ENCODE results near the gene ADAM10.
A peak's percentile ranks its signal among the peaks of the same experiment; 100 is the strongest.
"Not testable (repeated sequence)": the region's sequence is repeated elsewhere in the genome, so short reads cannot be mapped to it uniquely, and the experiment has no call there.

ADAM10 gene

DNA sequence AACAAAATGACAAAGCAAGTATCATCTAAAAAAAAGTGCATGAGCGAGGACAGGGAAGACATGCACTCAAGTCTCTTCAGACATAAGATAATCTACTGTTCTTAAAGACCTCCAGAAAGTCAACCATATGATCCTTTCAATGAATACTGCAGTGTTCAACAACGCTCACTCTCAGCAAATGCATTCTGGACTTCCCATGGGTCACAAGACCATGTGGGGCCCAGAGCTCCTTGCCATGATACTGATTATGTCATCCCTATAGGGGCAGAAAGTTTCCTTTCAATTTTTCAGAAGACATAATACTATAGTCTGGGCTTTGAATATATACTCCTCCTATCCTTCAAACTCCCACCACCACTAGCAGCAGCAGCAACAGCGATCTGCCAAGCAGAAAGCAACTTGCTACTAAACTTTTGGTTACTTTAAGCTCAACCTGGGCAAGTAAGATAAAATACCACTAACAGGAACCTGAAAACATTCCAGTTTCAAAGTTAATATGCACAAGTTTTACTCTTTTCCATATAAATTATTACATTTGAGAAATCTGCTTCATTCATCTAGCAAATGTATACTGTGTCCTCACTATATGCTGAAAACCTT, 143.5 kb downstream of the ADAM10 start:
- no peak for FAIRE-seq

DNA sequence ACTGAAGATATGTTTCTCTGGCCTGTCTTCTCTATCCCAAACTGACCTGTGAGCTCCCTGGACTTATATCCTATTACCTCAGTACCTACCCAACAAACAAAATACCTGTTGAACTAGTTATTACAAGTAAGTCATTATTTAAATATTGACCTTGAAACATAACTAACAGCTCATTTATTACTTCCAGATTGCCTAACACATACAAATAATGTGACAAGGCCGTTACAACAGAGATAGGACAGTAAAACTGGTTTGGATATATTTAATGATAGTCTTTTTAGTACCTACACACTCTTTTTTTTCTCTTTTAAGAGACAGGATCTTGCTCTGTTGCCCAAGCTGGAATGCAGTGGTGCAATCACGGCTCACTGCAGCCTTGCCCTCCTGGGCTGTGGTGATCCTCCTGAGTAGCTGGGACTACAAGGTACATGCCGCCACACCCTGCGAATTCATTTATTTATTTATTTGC, 145.0 kb downstream of the ADAM10 start:
- FAIRE-seq: no peak

DNA sequence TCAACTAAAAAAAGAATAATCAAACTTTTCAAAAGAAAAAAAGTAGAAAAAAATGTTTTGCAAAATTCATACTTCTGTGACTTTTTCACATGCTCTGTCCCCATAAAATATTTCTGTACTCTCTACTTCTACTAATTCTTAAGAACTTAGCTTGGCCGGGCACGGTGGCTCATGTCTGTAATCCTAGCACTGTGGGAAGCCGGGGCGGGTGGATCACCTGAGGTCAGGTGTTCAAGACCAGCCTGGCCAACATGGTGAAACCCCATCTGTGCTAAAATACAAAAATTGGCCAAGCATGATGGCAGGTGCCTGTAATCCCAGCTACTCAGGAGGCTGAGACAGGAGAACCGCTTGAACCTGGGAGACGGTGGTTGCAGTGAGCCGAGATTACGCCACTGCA, 145.6 kb downstream of the ADAM10 start:
- FAIRE-seq: not testable (repeated sequence)

DNA sequence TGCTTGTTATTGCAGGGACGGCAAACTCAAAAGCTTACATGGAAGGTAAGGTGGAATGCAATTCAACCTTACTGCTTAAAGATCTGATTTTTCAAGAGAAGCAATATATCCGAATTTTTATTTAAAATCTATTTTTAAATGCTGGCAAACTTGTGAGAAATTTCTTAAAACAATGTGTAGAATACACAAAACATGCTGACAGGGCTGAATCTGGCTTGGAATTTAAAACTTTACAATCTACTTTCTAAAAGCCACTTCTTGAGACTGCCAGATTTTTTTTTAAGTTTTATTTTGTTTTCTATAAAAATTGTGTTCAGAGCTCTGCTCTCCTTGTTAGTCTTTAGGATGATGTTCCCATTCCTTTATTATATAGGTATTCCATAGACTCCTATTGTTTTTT, 146.7 kb downstream of the ADAM10 start:
- FAIRE-seq: no peak

DNA sequence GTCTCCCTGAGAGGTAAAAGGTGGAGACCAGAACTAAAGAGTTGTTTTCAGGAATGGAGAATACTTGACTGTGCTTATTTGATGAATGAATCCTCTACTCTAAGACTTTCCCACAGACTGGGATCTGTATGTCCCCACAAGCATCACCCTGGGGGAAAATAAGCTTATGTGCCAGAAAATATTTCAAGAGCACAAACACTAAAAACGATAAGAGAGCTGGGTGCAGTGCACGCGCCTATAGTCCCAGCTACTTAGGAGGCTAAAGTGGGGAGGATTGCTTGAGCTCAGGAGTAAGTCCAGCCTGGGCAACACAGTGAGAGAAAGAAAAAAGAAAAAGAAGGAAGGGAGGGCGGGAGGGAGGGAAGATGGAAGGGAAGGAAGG, 150.7 kb downstream of the ADAM10 start:
- FAIRE-seq: no peak

DNA sequence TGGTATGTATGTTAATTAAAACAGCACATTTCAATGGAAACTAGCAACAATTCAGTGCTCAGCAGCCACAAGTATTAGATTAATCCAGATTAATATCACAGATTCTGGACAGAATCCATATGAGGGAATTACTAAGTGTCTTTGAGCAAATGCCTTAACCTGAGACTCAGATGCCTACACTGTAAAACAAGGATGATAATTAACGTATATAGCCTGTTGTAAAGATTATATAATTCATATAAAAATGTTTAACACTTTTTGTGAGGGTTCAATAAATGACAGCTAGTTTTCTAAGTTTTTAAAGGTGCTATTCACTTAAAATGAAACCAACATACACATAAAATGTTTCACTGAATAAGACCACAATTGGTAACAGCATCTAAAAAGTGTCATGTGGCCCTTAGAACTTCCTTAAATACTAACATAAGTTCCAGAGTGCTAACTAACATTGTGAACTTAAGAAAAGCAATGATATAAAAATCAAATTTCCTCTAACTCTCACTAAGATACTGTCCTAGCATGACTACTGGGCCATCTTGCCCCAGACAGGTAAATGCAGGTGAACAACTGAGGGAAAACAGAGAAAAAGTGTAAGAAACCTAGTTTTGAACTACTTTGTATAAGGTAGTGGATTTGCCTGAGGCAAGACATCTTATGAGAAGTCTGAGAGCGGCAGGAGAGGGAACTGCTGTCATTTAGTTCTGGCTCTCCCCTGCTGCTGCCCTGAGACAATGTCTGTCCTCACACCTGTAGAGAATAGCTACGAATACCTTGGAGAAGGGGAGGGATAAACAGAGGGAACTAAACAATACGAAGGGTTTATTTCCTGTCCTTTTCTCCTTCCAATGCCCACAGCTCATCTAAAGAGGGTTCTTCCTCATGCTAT, 151.3 kb downstream of the ADAM10 start:
- FAIRE-seq: no peak

DNA sequence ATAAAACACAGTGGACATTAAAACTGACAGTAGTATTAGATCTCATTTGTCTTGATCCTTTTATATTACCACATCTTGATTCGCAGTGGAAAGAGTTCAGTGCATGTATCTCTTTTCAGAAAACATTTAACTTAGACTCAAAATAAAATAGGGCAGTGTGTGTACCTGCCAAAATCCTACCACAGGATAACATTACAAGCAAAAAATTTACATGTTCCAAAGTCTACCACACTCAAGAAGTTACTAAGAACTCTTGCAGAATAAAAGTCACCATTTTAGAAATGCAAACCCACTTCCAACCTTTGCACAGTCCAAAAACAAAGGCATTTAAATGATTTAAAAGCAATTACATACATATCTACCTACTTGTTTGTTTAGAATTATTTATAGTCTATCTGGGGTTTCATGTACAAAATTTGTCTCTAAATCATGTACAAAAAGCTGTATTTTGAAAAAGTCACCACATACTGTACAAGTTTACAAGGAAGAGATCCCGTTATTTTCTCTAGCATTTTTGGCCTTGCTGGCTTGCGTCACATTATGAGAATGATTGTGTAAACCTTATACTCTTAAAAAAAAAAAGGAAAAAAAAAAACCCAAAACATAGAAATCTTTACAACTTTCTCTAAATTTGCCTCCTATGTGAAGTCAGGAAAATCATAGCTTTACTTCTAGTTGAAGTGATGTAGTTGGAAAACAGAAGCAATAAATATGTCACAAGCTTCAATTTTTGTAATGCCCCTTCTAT, 153.8 kb downstream of the ADAM10 start:
- FAIRE-seq: no peak

DNA sequence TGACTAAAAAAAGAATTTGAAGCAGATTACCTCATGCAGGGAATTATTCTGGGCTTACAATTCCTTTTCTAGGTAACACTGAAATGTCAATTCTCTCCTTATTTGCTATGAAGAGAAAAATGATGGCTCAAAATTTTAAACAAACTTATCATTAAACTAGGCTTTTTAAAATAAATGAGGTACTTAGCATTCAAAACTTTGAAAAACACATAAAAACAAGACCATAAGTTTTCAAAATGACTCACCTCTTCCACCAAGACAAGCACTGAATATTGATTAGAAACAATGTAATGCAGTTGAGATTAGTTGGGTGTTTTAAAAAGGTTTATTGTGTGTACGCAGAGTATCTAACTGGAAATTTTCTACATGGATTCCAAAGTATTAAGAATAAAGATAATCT, 154.6 kb downstream of the ADAM10 start:
- no peak for FAIRE-seq

DNA sequence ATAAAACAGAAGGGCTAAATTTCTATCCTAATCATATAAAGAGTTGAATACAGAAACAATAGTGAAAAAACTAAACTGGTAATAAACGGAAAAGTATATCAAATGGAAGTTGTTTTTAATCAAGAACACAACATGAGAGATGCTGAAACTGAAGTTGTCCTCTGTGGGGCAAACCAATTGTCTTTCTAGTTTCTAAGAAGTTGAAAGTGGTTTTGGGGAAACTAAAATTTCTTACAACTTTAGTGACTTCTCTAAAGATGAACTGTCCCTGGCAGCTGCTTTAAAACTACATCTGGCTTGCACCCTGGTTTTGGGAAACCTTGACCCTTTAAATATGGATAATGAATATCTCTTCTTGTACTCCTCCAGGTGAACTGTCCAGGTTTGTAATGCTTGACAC, 155.6 kb downstream of the ADAM10 start:
- no peak for FAIRE-seq

DNA sequence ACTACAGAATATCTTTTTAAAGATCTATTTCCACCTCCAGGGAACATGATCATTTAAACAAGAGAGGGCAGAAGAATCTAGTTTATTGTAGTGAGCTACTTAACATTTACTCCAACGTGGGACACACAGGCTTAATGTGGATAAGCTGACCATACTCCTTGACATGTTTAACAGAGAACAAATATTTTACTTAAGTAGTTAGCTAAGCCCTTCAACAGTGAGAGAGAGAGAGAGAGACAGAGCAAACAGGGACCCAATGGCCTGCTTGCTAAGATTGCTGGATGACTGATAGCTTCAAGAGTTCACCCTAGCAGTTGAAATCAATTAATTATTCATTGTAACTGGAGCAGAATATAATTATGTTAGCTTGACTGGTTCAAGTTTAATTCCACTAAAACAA, 158.6 kb downstream of the ADAM10 start:
- no peak for FAIRE-seq

DNA sequence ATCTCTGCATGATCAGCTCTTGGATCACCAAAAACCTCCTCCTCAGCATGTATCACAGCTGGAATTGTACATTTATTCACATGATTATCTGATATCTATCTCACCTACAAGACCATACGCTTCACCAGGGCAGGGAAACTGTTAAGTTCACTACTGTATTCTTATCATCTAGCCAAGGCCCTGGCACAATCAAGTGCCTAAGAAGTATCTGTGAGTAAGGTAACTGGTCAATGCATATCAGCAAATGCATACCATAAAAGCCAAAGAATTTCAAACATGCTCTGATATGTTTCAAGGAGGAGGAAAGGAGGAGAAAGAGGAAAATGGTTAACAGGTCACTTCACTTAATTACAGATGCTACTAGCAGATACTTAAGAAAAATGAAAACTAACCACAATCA, 159.3 kb downstream of the ADAM10 start:
- no peak for FAIRE-seq

DNA sequence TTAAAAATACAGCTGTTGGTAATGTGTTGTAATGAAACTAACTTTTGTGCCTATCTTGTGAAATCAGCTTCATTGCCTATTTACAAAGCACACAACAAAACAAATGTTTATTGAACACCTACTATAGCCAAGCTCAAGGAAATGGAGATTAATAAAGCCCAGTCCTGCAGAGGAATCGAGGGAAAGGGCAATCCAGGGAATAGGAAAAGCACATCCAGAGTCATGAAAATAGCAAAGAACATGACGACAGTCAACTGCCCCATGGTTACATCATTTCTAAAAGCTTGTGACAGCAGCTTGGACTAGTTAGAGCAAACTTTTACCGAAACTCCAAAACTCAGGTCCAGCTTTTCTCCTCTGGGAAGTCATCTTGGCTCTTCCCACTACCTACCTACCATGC, 160.5 kb downstream of the ADAM10 start:
- no peak for FAIRE-seq

DNA sequence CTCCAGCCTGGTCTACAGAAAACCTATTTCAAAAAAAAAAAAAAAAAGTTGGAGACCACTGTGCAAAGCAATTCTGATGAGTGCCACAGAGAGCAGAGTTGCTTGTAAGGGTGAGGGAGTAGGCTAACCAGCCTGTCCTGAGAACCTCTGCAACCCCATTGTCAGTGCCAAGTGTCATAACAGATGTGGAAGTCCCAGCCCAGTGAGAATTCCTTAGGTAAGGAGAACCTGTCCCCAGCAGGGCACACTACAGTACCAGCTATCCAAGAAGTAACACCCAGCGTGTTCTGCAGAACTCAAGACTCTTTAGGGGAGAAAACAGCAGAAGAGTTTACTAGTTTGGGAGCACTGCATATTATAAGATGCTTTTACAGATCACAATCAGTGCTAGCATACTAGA, 161.4 kb downstream of the ADAM10 start:
- FAIRE-seq: no peak

DNA sequence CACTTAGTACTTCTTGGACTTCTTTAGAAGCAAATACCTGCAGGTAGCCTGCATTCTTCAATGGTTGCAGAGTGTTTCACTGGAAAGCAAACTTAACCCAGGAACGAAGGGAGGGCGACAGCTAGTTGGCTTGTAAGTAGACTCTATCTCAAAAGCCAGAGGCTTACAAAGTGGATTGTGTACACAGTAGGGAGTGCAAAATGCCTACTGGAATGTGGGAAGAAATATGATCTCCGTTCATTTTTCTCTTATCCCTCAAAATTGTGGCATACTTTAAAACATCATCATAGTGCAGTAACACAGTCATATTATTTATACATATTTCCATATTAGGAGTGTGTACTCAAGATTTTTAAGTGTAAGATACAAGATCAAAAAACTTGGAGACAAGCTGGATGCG, 162.0 kb downstream of the ADAM10 start:
- FAIRE-seq: no peak

DNA sequence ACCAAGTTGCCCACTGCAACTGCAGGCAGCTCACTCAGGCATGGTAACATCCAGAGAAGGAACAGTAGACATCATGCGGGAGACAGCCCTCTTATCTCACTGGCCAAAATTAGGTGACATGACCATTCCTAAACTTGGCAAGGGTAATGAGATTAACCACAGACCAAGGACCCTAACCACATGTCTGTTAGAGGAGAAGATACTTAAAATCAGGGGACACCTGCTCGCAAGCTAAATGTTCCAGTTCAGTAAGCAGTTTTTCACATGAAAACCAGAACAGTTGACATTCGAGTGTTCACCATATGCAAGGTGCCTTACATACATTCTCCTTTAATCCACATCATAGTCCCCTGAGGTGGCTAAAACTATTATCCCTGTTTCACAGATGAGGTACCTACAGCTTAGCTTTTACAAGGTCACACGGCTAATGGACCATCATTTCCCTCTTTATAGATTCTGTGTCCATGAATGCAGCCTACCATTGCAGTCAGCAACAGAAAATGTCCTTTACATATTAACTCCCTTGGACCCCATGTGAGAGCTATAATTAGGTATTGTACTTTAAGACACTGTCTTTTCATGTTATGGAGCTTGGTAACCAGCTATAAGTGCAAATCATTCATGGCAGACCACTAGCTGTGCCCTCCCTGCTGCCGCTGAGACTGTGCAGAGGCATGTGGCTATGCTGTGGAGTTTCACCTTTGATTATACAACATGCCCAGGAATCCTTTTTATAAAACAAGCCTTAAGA, 163.6 kb downstream of the ADAM10 start:
- FAIRE-seq: no peak

DNA sequence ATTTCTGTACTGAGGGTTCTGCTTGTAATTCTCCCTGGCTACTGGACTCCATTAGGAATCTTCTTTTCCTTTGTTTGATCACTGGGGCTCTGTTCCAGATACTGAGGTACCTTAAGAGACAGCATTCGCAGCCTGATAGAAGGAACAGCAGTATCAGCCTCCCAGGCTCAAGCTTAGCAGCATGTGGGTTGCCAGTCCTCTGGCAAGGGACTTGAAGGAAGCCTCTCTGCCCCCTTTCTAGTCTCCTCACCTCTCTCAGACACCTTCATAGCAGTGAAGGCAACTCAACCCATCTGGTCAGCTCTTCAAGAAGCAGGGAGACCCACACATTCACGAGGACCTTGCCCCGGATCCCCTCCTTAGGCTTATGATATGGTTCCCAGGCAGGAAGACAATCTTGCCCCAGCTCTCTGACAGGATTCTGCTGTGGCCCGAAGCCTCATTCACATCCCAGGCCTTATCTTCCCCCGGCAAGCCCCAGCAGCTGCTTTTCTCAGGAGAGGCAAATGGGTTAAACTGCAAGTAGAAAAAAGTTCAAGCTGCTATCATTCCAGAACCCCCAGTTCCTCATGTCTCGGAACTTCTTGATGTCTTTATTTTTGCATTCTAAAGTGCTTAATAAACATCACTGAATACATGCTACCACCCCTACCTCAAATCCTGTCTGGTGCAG, 164.6 kb downstream of the ADAM10 start:
- no peak for FAIRE-seq

DNA sequence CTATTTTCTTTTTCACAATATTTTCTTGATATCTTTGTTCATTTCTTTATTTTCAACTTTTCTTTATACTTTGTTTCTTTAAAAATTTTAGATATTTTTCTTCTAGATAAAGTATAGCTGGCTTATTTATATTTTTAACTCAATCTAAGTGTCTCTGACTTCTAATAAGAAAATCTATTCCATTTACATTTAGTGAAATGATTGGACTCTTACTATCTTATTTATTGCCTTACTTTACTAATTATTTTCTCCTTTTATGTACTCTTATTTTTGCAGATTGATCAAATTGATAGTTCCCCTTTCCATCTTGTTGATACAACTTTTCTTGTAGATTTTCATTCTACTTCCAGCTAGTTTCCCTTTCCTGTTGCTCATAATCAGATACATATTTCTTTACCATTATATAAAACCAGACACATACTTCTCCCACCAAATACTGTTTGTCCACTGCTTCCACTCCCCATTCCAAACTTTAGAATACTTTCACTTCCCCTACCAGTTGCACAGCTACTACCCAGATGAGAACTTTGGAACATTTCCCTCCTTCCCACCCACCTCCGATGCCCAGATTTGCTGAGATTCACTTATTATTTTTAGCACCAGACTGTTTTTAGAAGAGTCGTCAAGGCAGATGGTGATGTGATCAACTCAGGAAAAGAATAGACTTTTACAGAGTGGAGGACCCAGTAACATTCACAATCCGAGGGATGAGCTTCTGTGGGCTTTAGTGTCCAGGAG, 166.2 kb downstream of the ADAM10 start:
- FAIRE-seq: peak; percentile 61

DNA sequence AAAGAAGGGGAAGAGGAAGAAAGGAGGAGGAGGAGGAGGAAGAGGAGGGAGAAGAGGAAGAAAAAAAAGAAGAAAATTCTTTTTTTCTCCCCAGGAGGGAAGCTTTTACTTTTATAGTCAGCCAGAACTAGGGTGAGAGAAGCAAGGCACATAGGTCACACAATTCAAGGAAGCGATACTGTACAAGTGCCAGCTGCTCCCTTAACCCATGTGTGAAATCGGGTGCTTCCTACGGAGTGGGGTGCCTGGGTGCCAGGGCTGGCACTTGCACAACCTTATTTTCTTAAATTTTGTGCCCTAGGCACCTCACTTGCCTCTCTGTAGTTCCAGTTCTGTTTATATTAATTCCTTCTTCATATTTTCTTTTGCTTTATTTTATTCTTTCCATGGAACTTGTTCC, 167.3 kb downstream of the ADAM10 start:
- FAIRE-seq: no peak

DNA sequence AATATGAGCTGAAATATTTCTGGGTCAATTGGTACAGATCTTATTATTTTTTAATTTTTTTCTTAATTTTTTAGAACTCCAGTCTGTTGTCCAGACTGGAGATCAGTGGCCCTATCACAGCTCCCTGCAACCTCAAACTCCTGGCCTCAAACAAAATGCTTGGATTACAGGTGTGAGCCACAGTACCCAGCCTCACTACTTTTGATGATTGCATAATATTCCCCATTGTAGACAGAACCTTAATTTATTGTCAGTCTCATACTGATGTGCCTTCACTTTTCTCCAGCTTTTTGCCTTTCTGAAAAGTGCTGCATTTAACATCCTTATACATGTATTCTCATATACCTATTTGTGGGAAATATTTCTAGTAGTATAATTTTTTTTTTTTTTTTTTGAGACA, 172.8 kb downstream of the ADAM10 start:
- FAIRE-seq: no peak

DNA sequence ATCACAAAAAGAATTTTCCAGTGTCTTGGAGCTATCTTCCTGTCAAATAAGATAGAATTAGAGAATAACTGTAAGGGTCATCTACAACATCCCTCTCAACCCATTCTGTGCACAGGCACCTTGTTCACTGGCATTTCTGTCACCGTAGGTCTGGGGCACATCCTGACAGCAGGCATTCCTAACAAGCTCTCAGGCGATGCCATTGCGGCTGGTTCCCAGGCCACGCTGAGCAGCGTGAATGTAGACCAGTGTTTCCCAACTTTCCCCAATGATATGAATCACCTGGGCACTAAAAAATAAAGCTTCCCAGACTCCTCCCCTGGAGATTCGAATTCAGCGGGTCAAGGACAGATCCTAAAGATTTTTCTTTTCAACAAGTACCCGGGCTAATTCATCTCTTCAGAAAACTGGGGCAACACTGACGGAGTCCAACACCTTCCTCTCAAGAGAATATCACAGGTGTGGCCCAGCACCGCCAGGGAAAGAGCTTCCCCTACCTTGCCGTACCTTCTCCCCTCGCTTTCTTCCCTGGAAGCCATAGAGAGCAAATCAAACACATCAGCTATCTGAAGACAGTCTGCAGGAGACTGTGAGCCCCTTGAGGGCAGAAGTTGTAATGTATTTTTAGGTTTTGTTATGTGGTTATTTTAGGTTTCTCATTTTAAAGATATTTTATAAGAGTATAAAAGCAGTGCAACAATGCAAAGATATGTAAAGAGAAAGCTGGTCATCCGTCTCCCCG, 174.3 kb downstream of the ADAM10 start:
- no peak for FAIRE-seq

DNA sequence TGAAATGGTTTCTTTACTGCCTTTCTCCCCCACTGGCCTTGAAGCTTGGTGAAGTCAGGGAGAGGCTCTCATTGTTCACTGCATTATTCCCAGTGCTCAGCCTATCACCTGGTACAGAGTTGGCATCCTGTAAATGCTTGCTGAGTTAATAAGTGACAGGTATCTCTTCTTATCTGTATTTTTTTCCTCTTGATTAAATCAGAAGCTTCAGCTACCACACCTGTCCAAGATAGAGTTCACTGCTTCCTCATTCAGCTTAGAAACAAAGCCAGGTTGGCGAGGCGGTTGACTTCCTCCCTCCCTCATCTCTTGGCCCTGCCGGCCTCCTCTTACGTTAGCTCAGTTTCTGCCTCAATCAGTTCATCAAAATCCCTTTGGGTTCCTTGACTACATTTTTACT, 174.9 kb downstream of the ADAM10 start:
- FAIRE-seq: peak; percentile 10

Measured in colon (tissue), 2 donors.